HEK293 (cell line): Measurements from ENCODE around the gene DOCK3.

Experiments
- CTCF ChIA-PET: fragments of 350-600 bp; formaldehyde crosslinking; extraction: SDS; loops from one replicate; lab custom pipeline; 2021; ENCODE audit warnings: antibody characterized with exemption; lab: Yijun Ruan, JAX
- POLR2A ChIA-PET: fragments of 300-600 bp; formaldehyde crosslinking; extraction: SDS; loops from one replicate; lab custom pipeline; 2020; ENCODE audit warnings: antibody characterized with exemption, inconsistent platforms; lab: Yijun Ruan, JAX
- H3K27ac ChIP-seq: fragments of 200-500 bp; sonication (Bioruptor generic); 2 replicates; pipeline ENCODE4 v1.5.1; 2014; ENCODE audit warnings: low read depth, low read length, control low read depth, inconsistent platforms; ENCODE audit errors: extremely low read depth
- H3K36me3 ChIP-seq, 2 experiments: fragments of 200-500 bp in 1 of 2; sonication (Bioruptor generic) in 1 of 2; 1 replicate in 1 of 2; 2 replicates in 1 of 2; pipeline ENCODE4 v1.5.1; 2014 to 2017; ENCODE audit warnings: inconsistent platforms in 2 of 2, low read length in 2 of 2; ENCODE audit not compliant: control insufficient read depth in 2 of 2, insufficient read depth in 1 of 2
- H3K4me1 ChIP-seq: fragments of 200-500 bp; sonication (Bioruptor generic); 2 replicates; pipeline ENCODE4 v1.5.1; 2014; ENCODE audit warnings: mild to moderate bottlenecking, low read length, inconsistent platforms; ENCODE audit not compliant: control insufficient read depth, insufficient read depth
- H3K4me3 ChIP-seq: 2 replicates; pipeline ENCODE4 v1.5.1; 2011; ENCODE audit warnings: low read depth, mild to moderate bottlenecking, control low read depth, low read length, moderate library complexity
- H3K9me3 ChIP-seq: fragments of 200-500 bp; sonication (Bioruptor generic); 2 replicates; pipeline ENCODE4 v1.5.1; 2014; ENCODE audit warnings: low read depth, low read length, inconsistent platforms; ENCODE audit not compliant: control insufficient read depth, insufficient read depth
- BCL11B ChIP-seq: fragments of 450-650 bp; formaldehyde crosslinking; IDR thresholded peaks from 2 replicates; pipeline ENCODE4 v1.5.1; 2016; ENCODE audit warnings: low read depth, missing biosample characterization, missing genetic modification characterization
- GLIS2 ChIP-seq: fragments of 450-650 bp; formaldehyde crosslinking; IDR thresholded peaks from 2 replicates; pipeline ENCODE4 v1.5.1; 2016; ENCODE audit warnings: missing biosample characterization, missing genetic modification characterization
- HOXA7 ChIP-seq: sonication (generic); formaldehyde crosslinking; IDR thresholded peaks from 2 replicates; pipeline ENCODE4 v1.8.1; 2022; ENCODE audit warnings: missing genetic modification reagents, borderline replicate concordance
- IKZF3 ChIP-seq: fragments of 450-650 bp; IDR thresholded peaks from 2 replicates; pipeline ENCODE4 v1.5.0; 2018; ENCODE audit warnings: missing biosample characterization, mild to moderate bottlenecking, missing genetic modification characterization, moderate library complexity
- KLF10 ChIP-seq: fragments of 450-650 bp; IDR thresholded peaks from 2 replicates; pipeline ENCODE4 v1.5.1; 2018; ENCODE audit warnings: missing biosample characterization, mild to moderate bottlenecking, missing genetic modification characterization
- ZBTB20 ChIP-seq: fragments of 450-650 bp; formaldehyde crosslinking; IDR thresholded peaks from 2 replicates; pipeline ENCODE4 v1.5.1; 2016; ENCODE audit warnings: missing biosample characterization, missing genetic modification characterization
- ZBTB21 ChIP-seq: fragments of 450-650 bp; formaldehyde crosslinking; IDR thresholded peaks from 2 replicates; pipeline ENCODE4 v1.5.1; 2017; ENCODE audit warnings: missing biosample characterization, missing genetic modification characterization
- ZFHX2 ChIP-seq: fragments of 450-650 bp; formaldehyde crosslinking; conservative IDR thresholded peaks from 2 replicates; pipeline ENCODE4 v1.5.1; 2016; ENCODE audit warnings: missing biosample characterization, missing genetic modification characterization
- ZNF121 ChIP-seq: fragments of 450-650 bp; formaldehyde crosslinking; IDR thresholded peaks from 2 replicates; pipeline ENCODE4 v1.5.1; 2016; ENCODE audit warnings: missing biosample characterization, missing genetic modification characterization
- ZNF184 ChIP-seq: fragments of 450-650 bp; IDR thresholded peaks from 2 replicates; pipeline ENCODE4 v1.5.1; 2018; ENCODE audit warnings: missing biosample characterization, mild to moderate bottlenecking, missing genetic modification characterization
- ZNF335 ChIP-seq: fragments of 450-650 bp; formaldehyde crosslinking; conservative IDR thresholded peaks from 2 replicates; pipeline ENCODE4 v1.5.1; 2016; ENCODE audit warnings: missing biosample characterization, missing genetic modification characterization
- ZNF341 ChIP-seq: fragments of 450-650 bp; formaldehyde crosslinking; IDR thresholded peaks from 2 replicates; pipeline ENCODE4; 2016; ENCODE audit warnings: low read depth, missing biosample characterization, missing genetic modification characterization
- ZNF404 ChIP-seq: fragments of 450-650 bp; formaldehyde crosslinking; IDR thresholded peaks from 2 replicates; pipeline ENCODE4 v1.5.1; 2017; ENCODE audit warnings: missing biosample characterization, missing genetic modification characterization
- ZNF658 ChIP-seq: fragments of 450-650 bp; formaldehyde crosslinking; IDR thresholded peaks from 2 replicates; pipeline ENCODE4; 2016; ENCODE audit warnings: missing biosample characterization, missing genetic modification characterization
- ZNF701 ChIP-seq: fragments of 450-650 bp; formaldehyde crosslinking; IDR thresholded peaks from 2 replicates; pipeline ENCODE4 v1.5.1; 2016; ENCODE audit warnings: missing biosample characterization, missing genetic modification characterization
- ZNF785 ChIP-seq: fragments of 450-650 bp; formaldehyde crosslinking; IDR thresholded peaks from 2 replicates; pipeline ENCODE4 v1.5.1; 2016; ENCODE audit warnings: missing biosample characterization, missing genetic modification characterization
- ZXDB ChIP-seq: fragments of 450-650 bp; formaldehyde crosslinking; IDR thresholded peaks from 2 replicates; pipeline ENCODE4 v1.5.1; 2016; ENCODE audit warnings: missing biosample characterization, missing genetic modification characterization
- TF ChIP-seq, protein P1 (sequence below): fragments of 450-650 bp; formaldehyde crosslinking; IDR thresholded peaks from 2 replicates; pipeline ENCODE4 v1.5.1; 2016; ENCODE audit warnings: missing biosample characterization, missing genetic modification characterization
- TF ChIP-seq, protein P2 (sequence below): fragments of 450-650 bp; formaldehyde crosslinking; IDR thresholded peaks from 2 replicates; pipeline ENCODE4 v1.5.1; 2016; ENCODE audit warnings: missing biosample characterization, missing genetic modification characterization
- TF ChIP-seq, protein P3 (sequence below): fragments of 450-650 bp; formaldehyde crosslinking; IDR thresholded peaks from 2 replicates; pipeline ENCODE4 v1.5.1; 2016; ENCODE audit warnings: missing biosample characterization, missing genetic modification characterization
- TF ChIP-seq, protein P4 (sequence below): fragments of 450-650 bp; formaldehyde crosslinking; optimal IDR thresholded peaks from 2 replicates; pipeline ENCODE3; 2016; ENCODE audit warnings: missing biosample characterization, mild to moderate bottlenecking, missing genetic modification characterization

Gene DOCK3

DNA sequence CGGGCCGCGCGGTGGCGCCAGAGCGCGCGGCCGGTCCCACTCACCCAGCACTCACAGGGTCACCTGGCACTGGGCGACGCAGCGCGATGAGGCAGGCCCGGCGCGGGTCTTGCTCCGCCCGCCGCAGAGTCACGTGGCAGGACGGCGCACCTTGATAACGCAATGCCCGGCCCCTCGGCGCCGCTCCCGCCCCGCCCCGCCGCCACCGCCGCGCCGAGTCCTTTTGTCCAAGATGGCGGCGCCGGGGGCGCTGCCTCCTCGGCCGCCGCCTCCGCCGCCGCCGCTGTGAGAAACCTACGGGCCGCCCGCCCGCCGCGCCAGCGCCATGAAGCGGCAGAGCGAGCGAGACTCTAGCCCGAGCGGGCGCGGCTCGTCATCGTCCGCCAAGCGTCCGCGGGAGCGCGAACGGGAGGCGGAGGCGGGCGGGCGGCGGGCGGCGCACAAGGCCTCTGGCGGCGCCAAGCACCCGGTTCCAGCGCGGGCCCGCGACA lies 716.4 kb downstream of the DOCK3 start, which contains the start of gene RBM15B (continued):
- TF ChIP-seq HOXA7 (CRISPR knock-in tag) (no peak), ZBTB21 (tag by site-specific recombination) (no peak), BCL11B (tag by site-specific recombination) (no peak), ZNF658 (tag by site-specific recombination) (no peak), ZNF121 (tag by site-specific recombination) (no peak), KLF10 (tag by site-specific recombination) (peak; percentile 75), ZNF701 (tag by site-specific recombination) (no peak), ZNF184 (tag by site-specific recombination) (no peak), ZNF404 (tag by site-specific recombination) (no peak), ZNF335 (tag by site-specific recombination) (no peak)
- TF ChIP-seq, protein P1, sequence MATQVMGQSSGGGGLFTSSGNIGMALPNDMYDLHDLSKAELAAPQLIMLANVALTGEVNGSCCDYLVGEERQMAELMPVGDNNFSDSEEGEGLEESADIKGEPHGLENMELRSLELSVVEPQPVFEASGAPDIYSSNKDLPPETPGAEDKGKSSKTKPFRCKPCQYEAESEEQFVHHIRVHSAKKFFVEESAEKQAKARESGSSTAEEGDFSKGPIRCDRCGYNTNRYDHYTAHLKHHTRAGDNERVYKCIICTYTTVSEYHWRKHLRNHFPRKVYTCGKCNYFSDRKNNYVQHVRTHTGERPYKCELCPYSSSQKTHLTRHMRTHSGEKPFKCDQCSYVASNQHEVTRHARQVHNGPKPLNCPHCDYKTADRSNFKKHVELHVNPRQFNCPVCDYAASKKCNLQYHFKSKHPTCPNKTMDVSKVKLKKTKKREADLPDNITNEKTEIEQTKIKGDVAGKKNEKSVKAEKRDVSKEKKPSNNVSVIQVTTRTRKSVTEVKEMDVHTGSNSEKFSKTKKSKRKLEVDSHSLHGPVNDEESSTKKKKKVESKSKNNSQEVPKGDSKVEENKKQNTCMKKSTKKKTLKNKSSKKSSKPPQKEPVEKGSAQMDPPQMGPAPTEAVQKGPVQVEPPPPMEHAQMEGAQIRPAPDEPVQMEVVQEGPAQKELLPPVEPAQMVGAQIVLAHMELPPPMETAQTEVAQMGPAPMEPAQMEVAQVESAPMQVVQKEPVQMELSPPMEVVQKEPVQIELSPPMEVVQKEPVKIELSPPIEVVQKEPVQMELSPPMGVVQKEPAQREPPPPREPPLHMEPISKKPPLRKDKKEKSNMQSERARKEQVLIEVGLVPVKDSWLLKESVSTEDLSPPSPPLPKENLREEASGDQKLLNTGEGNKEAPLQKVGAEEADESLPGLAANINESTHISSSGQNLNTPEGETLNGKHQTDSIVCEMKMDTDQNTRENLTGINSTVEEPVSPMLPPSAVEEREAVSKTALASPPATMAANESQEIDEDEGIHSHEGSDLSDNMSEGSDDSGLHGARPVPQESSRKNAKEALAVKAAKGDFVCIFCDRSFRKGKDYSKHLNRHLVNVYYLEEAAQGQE (tag by site-specific recombination) = no peak
- TF ChIP-seq, protein P2, sequence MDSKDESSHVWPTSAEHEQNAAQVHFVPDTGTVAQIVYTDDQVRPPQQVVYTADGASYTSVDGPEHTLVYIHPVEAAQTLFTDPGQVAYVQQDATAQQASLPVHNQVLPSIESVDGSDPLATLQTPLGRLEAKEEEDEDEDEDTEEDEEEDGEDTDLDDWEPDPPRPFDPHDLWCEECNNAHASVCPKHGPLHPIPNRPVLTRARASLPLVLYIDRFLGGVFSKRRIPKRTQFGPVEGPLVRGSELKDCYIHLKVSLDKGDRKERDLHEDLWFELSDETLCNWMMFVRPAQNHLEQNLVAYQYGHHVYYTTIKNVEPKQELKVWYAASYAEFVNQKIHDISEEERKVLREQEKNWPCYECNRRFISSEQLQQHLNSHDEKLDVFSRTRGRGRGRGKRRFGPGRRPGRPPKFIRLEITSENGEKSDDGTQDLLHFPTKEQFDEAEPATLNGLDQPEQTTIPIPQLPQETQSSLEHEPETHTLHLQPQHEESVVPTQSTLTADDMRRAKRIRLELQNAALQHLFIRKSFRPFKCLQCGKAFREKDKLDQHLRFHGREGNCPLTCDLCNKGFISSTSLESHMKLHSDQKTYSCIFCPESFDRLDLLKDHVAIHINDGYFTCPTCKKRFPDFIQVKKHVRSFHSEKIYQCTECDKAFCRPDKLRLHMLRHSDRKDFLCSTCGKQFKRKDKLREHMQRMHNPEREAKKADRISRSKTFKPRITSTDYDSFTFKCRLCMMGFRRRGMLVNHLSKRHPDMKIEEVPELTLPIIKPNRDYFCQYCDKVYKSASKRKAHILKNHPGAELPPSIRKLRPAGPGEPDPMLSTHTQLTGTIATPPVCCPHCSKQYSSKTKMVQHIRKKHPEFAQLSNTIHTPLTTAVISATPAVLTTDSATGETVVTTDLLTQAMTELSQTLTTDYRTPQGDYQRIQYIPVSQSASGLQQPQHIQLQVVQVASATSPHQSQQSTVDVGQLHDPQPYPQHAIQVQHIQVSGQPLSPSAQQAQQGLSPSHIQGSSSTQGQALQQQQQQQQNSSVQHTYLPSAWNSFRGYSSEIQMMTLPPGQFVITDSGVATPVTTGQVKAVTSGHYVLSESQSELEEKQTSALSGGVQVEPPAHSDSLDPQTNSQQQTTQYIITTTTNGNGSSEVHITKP (tag by site-specific recombination) = peak; percentile 89

DNA sequence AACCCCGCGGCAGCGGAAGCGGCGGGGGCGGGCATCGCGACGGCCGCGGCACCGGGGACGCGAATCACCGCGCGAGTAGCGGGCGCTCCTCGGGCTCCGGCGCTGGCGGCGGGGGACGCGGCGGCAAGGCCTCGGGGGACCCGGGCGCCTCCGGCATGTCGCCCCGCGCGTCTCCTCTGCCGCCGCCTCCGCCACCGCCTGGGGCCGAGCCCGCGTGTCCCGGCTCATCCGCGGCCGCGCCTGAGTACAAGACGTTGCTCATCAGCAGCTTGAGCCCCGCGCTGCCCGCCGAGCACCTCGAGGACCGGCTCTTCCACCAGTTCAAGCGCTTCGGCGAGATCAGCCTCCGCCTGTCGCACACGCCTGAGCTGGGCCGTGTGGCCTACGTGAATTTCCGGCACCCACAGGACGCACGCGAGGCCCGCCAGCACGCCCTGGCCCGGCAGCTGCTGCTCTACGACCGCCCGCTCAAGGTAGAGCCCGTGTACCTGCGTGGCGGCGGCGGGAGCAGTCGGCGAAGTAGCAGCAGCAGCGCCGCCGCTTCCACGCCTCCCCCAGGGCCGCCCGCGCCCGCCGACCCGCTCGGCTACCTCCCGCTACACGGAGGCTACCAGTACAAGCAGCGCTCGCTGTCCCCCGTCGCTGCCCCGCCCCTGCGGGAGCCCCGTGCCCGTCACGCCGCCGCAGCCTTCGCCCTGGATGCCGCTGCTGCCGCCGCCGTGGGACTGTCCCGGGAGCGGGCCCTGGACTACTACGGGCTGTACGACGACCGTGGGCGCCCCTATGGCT lies 717.0 kb downstream of the DOCK3 start:
- POLR2A ChIA-PET = interaction anchor here (1.4 kb wide), 1 partner anchor 1054 kb away, joined by 3 read pairs; no protein-coding TSS in a partner anchor

More for the DNA sequence above, 717.0 kb downstream of the DOCK3 start:
- H3K36me3 ChIP-seq = peaks cover 0 to 85% of the 10 kb centered on the region in 2 experiments; a peak in 2 of 3 replicates
- TF ChIP-seq, protein P3, sequence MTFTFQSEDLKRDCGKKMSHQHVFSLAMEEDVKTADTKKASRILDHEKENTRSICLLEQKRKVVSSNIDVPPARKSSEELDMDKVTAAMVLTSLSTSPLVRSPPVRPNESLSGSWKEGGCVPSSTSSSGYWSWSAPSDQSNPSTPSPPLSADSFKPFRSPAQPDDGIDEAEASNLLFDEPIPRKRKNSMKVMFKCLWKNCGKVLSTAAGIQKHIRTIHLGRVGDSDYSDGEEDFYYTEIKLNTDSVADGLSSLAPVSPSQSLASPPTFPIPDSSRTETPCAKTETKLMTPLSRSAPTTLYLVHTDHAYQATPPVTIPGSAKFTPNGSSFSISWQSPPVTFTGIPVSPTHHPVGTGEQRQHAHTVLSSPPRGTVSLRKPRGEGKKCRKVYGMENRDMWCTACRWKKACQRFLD = no peak
- TF ChIP-seq ZNF785 (tag by site-specific recombination) = no peak
- TF ChIP-seq ZFHX2 (tag by site-specific recombination) = peak; percentile 32; the same call in 1 of the 2 replicates
- TF ChIP-seq ZNF341 = peak; percentile 56
- peak; percentile 80 for TF ChIP-seq ZNF335 (tag by site-specific recombination)
- peak; percentile 22; the same call in 1 of the 2 replicates for TF ChIP-seq ZBTB20 (tag by site-specific recombination)
- TF ChIP-seq, protein P4, sequence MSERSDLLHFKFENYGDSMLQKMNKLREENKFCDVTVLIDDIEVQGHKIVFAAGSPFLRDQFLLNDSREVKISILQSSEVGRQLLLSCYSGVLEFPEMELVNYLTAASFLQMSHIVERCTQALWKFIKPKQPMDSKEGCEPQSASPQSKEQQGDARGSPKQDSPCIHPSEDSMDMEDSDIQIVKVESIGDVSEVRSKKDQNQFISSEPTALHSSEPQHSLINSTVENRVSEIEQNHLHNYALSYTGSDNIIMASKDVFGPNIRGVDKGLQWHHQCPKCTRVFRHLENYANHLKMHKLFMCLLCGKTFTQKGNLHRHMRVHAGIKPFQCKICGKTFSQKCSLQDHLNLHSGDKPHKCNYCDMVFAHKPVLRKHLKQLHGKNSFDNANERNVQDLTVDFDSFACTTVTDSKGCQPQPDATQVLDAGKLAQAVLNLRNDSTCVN (tag by site-specific recombination) = peak; percentile 79
- no peak for TF ChIP-seq IKZF3 (tag by site-specific recombination)
- peak; percentile 27; the same call in 1 of the 2 replicates for TF ChIP-seq GLIS2 (tag by site-specific recombination)
- peak; percentile 50 for TF ChIP-seq ZXDB (tag by site-specific recombination)
- TF ChIP-seq, all 188 proteins: peak for 7
- H3K4me1 ChIP-seq = no peaks in the 10 kb centered on the region; the same call in 1 of the 2 replicates
- H3K27ac ChIP-seq = peak overlapping the region; percentile 87
- H3K4me3 ChIP-seq = peak overlapping the region; percentile 82
- CTCF ChIA-PET = no interaction called here
- no peaks in the 10 kb centered on the region for H3K9me3 ChIP-seq
